Measurements from ENCODE around the gene PRKCZ.
"Not testable (repeated sequence)": the region's sequence is repeated elsewhere in the genome, so short reads cannot be mapped to it uniquely, and the experiment has no call there.

The PRKCZ gene

DNA sequence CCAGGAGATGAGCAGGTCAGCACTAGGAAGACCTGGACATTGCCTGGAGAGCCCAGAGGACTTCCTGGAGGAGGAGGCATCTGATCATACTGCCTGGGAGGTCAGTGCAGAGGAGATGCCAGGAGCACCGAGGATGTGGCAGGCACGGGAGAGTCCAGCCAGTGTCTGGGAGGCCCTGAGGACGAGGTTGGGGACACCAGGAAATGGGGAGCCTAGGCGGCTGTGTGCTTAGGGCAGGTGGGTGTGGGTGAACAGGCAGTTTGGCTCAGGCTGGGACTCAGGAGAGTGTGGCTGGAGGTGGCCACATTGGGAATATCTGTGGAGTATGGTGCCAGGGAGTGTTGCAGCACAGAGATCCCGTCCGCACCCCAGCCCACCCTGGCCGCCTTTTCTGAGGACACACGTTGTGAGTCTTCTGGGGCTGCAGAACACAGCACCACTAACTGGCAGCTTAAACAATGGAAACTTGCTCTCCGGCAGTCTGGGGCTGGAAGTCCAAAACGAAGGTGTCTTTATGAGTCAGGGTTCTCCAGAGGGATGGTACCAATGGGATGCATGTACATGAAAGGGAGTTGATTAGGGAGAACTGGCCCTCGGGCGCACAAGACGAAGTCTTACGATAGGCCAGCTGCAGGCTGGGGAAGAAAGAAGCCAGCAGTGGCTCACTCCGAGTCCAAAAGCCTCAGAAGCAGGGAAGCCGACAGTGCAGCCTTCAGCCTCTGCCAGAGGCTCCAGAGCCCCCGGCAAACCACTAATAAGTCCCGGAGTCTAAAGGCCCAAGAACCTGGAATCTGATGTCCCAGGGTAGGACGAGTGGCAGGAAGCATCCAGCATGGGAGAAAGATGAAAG, 86.4 kb downstream of the PRKCZ start:
- peak in 1 of 2 donors; percentile 59 for DNase-seq
- TF ChIP-seq, protein P1, sequence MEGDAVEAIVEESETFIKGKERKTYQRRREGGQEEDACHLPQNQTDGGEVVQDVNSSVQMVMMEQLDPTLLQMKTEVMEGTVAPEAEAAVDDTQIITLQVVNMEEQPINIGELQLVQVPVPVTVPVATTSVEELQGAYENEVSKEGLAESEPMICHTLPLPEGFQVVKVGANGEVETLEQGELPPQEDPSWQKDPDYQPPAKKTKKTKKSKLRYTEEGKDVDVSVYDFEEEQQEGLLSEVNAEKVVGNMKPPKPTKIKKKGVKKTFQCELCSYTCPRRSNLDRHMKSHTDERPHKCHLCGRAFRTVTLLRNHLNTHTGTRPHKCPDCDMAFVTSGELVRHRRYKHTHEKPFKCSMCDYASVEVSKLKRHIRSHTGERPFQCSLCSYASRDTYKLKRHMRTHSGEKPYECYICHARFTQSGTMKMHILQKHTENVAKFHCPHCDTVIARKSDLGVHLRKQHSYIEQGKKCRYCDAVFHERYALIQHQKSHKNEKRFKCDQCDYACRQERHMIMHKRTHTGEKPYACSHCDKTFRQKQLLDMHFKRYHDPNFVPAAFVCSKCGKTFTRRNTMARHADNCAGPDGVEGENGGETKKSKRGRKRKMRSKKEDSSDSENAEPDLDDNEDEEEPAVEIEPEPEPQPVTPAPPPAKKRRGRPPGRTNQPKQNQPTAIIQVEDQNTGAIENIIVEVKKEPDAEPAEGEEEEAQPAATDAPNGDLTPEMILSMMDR (IDR thresholded peaks at IDR 0.05) = no peak

DNA sequence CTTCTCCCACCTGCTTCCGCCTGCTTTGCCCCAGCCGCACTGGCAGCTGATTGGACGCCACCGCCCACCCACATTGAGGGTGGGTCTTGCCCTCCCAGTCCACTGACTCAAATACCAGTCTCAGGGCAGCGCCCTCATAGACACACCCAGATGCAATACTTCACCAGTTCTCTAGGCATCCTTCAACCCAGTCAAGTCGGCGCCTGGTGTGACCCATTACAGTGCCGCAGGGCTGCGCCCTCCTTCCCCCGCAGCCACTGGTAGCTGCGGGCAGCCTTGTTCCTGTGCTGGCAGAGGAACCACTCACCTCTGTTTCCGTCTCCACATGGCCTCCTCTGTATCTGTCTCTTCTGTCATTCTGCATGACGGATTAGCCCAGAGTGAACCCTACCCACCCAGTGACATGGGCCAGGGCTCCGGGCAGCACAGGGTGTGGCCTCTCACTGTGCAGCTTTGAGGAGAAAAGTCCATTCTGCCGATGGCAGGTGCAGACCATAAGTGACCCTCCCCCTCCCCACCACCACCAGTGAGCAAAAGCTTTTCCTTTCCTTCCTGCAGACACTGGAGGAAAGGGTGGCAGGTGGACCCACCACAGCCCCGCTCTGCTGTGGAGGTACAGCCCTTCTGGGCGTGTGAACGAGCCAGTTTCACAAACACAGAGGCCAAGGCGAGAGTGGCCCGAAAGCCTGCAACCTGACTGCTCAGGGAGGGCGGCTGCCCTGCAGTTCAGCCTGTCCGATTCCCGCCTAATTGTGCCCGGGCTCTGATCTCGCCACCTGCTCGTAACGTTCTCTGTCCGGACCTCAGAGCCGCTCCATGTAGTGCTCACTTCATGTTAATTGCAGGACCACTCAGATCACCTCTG, 87.3 kb downstream of the PRKCZ start:
- intact Hi-C loops (cut with DNase I; ENCODE audit: low total_unique reads) = no loop called here
- Histone ChIP-seq H3K27ac (no peak overlapping the region), H3K9me3 (no peaks in the 10 kb centered on the region), H3K4me3 (no peak overlapping the region), H3K27me3 (peaks cover 0 to 5% of the 10 kb centered on the region in 2 donors), H3K36me3 (no peaks in the 10 kb centered on the region), H3K4me1 (peaks cover 0 to 26% (median 16%) of the 10 kb centered on the region in 4 donors)
- DNase-seq = peak in 1 of 2 donors; percentile 62
- TF ChIP-seq, protein P1 (IDR thresholded peaks at IDR 0.05) = no peak

More for the DNA sequence above, 86.4 kb downstream of the PRKCZ start:
- H3K9me3 ChIP-seq = no peaks in the 10 kb centered on the region
- intact Hi-C loops (cut with DNase I; ENCODE audit: low total_unique reads) = no loop called here
- peaks cover 0 to 32% (median 21%) of the 10 kb centered on the region in 4 donors for H3K4me1 ChIP-seq
- no peak overlapping the region for H3K4me3 ChIP-seq
- H3K27ac ChIP-seq = no peak overlapping the region
- no peaks in the 10 kb centered on the region for H3K36me3 ChIP-seq
- H3K27me3 ChIP-seq = peaks cover 0 to 2% of the 10 kb centered on the region in 2 donors

- peaks cover 0 to 15% (median 6%) of the 10 kb centered on the region in 4 donors for H3K4me1 ChIP-seq
- H3K4me3 ChIP-seq; intact Hi-C loops (cut with DNase I; ENCODE audit: low total_unique reads); DNase-seq; H3K27ac ChIP-seq; H3K9me3 ChIP-seq; H3K36me3 ChIP-seq: not testable (repeated sequence)
- peaks cover 0 to 13% of the 10 kb centered on the region in 2 donors for H3K27me3 ChIP-seq
These were observed 88.9 kb downstream of the PRKCZ start for GRCh38 chr1:2139156-2139555.

- DNase-seq = no peak
- Histone ChIP-seq H3K27ac (no peak overlapping the region), H3K27me3 (peaks cover 0 to 19% of the 10 kb centered on the region in 2 donors), H3K4me1 (no peaks in the 10 kb centered on the region), H3K4me3 (no peak overlapping the region), H3K9me3 (no peaks in the 10 kb centered on the region), H3K36me3 (peaks cover 0 to 1% (median 0%) of the 10 kb centered on the region in 3 donors)
- TF ChIP-seq, protein P1 (IDR thresholded peaks at IDR 0.05) = no peak
- intact Hi-C loops (cut with DNase I; ENCODE audit: low total_unique reads) = no loop called here
These were observed 90.8 kb downstream of the PRKCZ start for GRCh38 chr1:2141025-2141424.

GRCh38 chr1:2143814-2144500, 93.7 kb downstream of the PRKCZ start:
- Histone ChIP-seq H3K4me1 (no peaks in the 10 kb centered on the region), H3K27me3 (peaks cover 0 to 24% of the 10 kb centered on the region in 2 donors), H3K9me3 (no peaks in the 10 kb centered on the region), H3K4me3 (no peak overlapping the region), H3K27ac (no peak overlapping the region), H3K36me3 (peaks cover 0 to 13% (median 0%) of the 10 kb centered on the region in 3 donors)
- intact Hi-C loops (cut with DNase I; ENCODE audit: low total_unique reads) = no loop called here
- peak in 1 of 2 donors; percentile 63 for DNase-seq
- TF ChIP-seq, protein P1 (IDR thresholded peaks at IDR 0.05) = no peak
